ENCODE results near the gene CEL.
A peak's percentile ranks its signal among the peaks of the same experiment; 100 is the strongest.
"Not testable (repeated sequence)": the region's sequence is repeated elsewhere in the genome, so short reads cannot be mapped to it uniquely, and the experiment has no call there.

Gene CEL

DNA sequence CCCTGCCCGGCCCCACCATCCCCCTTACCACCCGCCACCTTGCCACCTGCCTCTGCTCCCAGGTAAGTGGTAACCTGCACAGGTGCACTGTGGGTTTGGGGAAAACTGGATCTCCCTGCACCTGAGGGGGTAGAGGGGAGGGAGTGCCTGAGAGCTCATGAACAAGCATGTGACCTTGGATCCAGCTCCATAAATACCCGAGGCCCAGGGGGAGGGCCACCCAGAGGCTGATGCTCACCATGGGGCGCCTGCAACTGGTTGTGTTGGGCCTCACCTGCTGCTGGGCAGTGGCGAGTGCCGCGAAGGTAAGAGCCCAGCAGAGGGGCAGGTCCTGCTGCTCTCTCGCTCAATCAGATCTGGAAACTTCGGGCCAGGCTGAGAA, at the start of gene CEL:
TSS of gene CEL (plus strand) at position 218 of the 382 bp plus-strand sequence. CDS start at position 240, 22 bp downstream.
- not testable (repeated sequence) for DNase-seq

DNA sequence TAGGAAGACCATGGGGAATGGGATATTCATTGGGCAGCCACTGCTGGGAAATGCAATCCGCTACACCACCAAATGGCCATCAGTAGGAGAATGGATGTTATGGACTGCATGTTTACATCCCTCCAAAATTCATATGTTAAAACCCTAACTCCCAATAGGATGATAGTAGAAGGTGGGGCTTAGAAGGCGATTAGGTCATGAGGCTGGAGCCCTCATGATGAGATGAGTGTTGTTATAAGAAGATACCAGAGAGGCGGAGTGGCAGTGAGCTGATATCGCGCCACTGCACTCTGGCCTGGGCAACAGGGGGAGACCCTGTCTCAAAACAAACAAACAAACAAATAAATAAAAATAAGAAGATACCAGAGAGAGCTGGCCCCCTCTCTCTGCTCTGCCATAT, 47.1 kb upstream of the CEL start:
- no peak for DNase-seq

- no peak for DNase-seq
These were observed 38.5 kb upstream of the CEL start for GRCh38 chr9:133023117-133023890.

GRCh38 chr9:133026426-133026825, 35.4 kb upstream of the CEL start:
- DNase-seq = no peak

DNA sequence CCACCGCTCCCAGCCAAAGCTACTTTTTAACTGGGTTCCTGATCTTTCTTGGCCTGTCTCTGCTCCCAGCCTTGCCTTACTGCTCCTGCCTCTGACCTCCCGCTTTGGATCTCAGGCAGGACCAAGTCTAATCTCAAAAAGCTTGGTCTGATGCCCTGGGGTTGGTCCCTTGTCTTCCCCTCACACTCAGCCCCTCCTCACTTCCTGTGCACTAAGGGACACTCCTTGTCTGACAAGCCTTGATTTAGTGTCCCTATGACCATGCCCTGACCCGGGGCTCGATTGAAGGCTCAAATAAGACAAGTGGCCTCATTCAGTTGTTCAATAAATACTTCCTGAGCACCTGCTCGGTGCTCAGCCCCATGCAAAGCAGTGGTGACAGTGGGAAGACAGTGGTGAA, 34.6 kb upstream of the CEL start:
- no peak for DNase-seq

- no peak for DNase-seq
These were observed 33.6 kb upstream of the CEL start for GRCh38 chr9:133028221-133028620.

GRCh38 chr9:133029994-133030316, 31.8 kb upstream of the CEL start:
- DNase-seq = no peak

DNA sequence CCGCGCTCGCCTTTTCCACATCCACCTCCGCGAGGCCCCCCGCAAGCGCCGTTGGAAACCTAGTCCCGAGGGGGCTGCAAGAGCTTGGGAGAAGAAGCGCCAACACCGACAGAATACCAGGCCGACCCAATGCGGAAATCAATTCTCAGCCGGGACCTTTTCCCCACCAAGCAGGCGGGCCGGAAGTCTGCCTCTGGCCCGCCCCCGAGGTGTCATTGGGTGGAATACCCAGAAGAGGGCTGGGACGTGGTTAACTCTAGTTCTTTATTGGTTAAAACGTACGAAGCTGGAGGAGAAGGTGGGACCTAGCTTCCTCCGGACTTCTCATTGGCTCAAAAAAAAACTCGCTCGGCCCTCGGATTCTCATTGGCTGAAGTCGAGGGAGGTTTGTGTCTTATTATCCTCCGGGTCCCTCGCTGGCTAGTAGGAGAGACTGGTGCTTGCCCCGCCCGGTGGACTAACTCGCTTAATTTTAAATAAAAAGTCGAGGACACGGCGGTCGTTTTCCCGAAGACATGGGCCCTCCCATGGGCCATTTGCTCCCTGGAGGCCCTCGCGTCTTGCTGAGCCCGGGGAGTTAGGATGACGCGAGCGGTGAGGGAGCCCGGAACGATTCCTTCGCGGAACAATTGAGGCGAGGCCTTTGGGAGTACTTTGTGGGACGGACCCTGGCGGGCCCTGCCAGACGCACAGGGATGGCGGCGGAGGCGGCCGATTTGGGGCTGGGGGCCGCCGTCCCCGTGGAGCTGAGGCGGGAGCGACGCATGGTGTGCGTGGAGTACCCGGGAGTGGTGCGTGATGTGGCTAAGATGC, 31.3 kb upstream of the CEL start, which contains the start of gene GTF3C5:
TSS of gene GTF3C5 (plus strand) at position 681 of the 813 bp plus-strand sequence. CDS start at position 696, 15 bp downstream.
- peak; percentile 100 for DNase-seq

DNA sequence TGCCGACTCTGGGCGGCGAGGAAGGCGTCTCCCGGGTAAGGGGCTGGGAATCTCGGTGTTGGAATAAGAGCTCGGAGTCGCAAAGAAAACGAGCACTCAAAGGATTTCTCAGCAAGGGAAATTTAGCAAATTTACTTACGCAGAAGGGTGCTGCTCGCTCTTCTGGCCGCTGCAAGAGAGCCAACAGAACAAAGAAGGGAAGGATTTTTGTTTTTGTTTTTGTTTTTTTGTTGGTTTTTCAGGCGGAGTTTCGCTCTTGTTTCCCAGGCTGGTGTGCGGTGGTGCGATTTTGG, 30.7 kb upstream of the CEL start:
- no peak for DNase-seq

DNA sequence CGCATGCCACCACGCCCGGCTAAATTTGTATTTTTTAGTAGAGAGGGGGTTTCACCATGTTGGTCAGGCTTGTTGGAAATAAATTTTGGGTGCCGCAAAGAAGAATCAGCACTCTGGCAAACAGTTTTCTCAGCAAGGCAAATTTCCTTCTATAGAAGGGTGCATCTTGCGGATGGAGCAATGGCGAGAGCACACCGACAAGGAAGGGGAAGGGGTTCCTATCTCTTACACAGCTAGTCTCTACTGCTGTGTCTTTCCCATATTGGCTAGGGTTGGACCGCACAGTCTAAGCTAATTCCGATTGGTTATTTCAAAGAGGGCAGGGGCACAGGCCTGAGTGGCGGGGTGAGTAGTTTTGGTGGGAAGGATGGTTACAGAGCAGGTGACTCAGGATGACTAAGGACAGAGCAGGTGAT, 30.3 kb upstream of the CEL start:
- DNase-seq = no peak

DNA sequence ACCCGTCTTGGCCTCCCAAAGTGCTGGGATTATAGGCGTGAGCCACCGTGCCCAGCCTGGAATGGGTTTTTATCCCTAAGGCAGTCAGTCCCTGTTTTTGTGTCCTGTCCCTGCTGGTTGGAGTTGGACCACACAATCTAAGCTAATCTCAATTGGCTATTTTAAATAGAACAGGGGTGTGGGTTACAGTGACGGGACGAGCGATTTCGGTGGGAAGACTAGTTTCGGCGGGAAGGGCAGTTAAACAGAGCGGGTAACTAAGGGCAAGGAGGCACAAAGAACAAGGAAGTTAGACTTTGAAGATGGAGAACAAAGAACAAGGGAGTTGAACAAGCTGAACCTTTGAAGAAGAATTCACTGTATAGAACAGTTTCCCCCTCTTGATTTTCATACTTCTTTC, 29.6 kb upstream of the CEL start:
- no peak for DNase-seq

DNA sequence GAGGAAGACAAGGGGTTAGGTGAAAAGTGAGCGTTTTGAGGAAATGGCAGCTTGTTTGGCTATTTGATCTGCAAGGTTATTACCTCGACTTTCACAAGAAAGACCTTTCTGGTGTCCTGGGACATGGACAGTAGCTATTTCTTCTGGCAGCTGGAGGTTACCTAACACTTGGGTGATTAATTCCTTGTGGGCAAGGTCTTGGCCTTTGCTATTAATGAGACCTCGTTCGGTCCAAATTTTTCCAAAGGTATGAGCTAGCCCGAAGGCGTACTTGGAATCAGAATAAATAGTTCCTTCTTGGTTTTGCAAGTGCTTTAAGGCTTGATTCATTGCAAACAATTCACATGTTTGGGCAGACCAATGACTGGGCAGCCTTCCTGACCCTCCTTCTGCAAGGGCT, 26.1 kb upstream of the CEL start:
- no peak for DNase-seq

GRCh38 chr9:133037775-133038515, 23.8 kb upstream of the CEL start:
- DNase-seq = no peak

DNA sequence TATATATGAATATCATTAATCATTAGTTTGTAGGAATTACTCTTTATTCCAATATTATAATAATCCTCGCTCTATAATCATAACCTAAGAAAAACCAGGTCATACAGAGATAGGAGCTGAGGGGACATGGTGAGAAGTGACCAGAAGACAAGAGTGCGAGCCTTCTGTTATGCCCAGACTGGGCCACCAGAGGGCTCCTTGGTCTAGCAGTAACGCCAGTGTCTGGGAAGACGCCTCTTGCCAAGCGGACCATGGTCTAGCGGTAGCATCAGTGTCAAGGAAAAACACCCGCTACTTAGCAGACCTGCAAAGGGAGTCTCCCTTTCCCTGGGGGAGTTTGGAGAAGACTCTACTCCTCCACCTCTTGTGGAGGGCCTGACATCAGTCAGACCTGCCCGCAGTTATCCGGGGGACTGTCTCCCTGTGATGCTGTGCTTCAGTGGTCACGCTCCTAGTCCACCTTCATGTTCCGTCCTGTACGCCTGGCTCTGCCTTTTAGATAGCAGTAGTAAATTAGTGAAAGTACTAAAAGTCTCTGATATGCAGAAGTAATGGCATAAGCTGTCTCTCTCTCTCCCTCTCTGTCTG, 20.8 kb upstream of the CEL start:
- DNase-seq = peak; percentile 21

GRCh38 chr9:133041958-133042357, 19.8 kb upstream of the CEL start:
- DNase-seq = no peak

DNA sequence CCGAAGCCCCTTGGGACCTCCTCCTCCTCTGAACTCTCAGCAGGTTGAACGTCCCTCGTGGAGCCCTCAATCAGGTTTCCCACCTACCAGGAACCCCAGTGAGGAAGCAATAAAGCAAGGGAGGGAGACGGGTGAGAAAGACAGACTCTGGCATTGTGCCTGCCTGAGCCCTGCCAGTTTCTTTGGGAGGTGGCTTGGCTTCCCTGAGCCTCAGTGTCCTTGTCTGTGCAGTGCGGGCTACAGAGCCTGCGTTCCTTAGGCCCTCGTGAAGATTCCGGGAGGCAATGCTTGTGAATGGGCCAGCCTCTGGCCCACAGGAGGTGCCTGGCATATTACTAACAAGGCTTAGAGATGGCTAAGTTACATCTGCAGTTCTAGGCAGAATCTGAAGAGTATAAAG, 19.1 kb upstream of the CEL start:
- no peak for DNase-seq

- DNase-seq = no peak
These were observed 18.2 kb upstream of the CEL start for GRCh38 chr9:133043449-133044035.

DNA sequence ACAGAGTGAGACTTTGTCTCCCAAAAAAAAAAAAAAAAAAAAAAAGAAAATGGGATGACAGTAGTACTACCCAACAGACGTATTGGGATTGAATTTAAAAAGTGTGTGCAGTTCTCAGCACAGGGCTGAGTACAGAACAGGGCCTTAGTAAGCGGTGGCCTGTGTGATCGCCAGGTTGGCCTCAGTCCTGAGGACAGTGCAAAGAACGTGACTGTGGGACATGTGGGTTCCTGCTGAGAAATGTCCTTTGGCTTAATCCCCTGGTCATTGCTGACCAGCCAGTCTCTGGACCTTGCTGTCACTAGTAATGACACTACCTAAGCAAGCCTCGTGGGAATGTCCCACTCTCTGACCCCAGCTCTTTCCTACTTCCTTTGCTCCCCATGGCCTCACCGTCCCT, 17.7 kb upstream of the CEL start:
- DNase-seq = no peak

- no peak for DNase-seq
These were observed 17.1 kb upstream of the CEL start for GRCh38 chr9:133044661-133045060.

- DNase-seq = no peak
These were observed 16.6 kb upstream of the CEL start for GRCh38 chr9:133045132-133045531.

GRCh38 chr9:133046196-133046899, 15.4 kb upstream of the CEL start:
- DNase-seq = no peak

DNA sequence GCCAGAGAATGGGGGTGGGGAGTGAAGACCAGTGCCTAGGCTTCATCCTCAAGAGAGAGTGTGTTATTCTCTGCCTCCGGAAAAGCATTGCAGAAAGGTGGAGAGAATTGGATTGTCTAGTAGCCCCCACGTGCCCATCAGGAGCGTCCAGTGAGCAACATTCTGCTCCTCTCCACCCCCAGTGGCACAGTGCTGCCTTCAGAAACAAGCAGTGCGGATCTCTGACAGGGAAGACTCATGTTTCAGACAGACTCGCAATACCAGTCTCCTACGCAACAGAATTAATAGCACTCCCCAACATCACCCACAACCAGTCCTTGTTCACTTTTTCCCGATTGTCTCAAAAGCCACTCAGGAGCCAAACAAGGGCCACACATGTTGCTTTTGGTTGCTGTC, 14.9 kb upstream of the CEL start:
- DNase-seq = no peak
